GM18526 (cell line): ENCODE measurements around the gene AIFM1.

Experiments
- POLR2A ChIP-seq: IDR thresholded peaks from 3 replicates; pipeline ENCODE4 v1.6.1; 2011; ENCODE audit not compliant: insufficient read length; ENCODE audit errors: extremely low read depth

Gene AIFM1

GRCh38 chrX:130090364-130090763 is 75.3 kb downstream of the AIFM1 start:
- TF ChIP-seq POLR2A: no peak

DNA sequence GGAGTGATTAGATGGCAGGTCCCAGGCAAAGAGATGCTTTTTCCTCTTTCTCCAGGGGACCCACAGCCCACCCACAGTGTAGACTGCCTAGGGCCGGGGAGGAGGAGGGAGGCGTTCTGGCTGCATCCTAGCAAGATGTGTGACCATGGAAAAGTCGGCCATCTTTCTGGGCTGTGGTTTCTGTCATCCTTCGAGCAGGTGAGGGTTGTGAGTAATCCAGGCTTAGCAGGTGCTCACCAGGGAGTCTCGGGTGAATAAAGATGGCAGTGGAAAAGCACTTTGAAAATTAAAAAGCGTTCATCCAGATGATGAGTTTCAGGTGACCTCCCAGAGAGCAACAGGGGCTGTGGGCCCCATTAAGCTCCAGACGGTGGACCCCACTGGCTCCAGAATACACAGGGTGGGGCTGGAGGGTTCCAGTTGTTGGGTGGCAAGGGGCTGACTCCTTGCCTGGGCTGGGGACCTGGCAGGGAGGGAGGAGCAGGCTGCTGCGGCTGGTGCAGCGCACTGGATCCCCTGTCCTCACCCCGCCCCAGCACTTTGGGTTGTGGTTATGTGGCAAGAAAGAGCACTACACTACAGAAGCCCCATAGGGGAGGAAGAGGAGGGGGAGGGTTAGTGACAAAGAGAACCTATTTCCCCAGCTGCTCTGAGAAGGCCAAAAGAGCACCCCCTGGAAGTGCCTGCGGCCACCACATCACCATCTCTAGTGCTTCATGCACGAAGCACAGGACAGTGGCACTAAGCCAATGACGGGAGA is 79.0 kb downstream of the AIFM1 start:
- TF ChIP-seq POLR2A: peak; percentile 45

DNA sequence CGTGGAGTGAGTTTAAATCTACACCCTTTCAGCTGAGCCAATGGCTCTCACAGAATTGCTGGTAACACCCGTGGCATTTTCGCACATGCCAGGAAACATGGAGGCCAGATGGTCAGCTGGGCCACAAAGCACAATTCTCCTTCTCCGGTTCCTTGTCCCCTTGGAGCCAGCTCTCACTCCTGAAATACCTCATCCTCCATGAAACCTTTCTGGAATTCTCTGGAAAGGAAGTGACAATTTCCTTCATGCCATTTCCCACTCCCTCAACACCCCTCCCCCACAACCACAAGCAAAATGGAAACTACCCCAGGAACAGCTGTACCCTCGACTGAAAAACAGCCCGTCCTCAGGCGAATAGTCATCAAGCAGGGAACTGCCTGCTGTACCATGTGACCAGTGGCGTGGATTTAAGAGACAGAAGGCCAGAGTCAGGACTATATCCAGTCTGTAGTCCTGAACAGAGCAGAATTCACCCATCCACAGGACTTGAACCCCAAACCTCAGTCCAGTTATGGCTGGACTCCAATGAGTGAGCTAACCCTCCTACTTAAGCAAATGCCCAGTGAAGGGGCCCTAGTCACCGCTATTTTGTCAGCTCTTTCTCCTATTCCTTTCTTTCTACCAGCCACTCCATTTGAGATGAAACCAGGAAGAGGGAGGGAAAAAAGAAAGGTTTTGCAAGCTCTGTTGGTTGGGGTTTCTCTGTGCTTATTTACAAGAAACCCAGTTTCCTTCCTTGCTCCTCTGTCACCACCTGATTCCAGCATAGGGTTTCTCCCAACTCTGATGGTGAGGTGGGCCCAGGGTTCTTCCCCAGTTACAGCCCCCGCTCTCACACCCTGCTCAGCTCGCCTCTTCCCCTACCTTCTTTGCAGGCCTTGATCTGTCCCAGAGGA is 79.8 kb downstream of the AIFM1 start:
- peak; percentile 37 for TF ChIP-seq POLR2A

GRCh38 chrX:130084631-130085237 is 80.9 kb downstream of the AIFM1 start:
- TF ChIP-seq POLR2A: no peak

DNA sequence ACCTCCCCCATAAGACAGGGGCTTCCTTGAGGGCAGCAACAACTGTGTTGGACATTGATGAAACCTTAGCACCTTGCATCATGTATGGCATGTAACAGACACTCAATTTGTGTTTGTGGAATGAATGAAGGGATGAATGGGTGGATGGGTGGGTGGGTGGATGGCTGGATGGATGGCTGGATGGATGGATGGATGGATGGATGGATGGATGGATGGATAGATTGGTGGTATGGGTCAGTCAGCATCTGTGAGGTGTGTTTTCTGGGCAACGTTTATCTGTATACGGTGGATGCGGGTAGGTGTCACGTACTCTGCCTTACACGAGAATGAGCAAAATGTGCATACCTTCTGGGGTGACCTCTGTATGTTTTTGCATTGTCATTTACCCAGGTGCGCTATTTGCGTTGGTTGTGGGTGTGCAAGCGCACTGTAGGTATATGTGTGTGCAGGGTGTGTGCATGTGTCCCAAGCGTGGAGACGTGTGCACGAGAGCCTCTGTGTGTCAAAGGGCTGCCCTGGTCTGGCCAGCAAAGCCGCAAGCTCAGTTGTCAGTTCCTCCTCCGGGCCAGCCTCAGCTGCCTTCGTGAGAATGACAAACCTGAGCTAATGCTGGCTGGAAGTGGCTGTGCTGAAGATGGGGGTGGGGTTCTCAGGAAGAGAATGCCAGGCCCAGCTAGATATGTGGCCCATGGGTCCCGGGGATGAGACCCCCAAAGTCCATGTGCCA is 81.8 kb downstream of the AIFM1 start:
- no peak for TF ChIP-seq POLR2A

DNA sequence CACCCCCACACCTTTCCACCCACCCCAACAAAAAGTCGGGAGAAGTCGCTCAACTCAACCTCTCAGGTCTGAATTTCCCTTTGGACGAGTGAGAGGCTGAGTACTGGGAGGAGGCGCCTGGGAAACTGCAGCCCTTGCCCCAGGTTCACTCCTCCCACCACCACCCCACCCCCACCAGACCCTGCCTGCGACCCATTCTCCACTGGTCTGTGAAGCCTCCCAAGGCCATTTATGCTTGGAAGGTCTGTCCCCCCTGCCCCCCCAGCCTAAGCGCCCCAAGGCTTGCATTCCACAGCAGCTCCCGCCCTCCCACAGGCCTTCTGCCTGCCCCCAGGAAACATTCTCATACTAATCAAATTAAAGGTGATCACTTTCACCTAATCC is 82.5 kb downstream of the AIFM1 start:
- no peak for TF ChIP-seq POLR2A

DNA sequence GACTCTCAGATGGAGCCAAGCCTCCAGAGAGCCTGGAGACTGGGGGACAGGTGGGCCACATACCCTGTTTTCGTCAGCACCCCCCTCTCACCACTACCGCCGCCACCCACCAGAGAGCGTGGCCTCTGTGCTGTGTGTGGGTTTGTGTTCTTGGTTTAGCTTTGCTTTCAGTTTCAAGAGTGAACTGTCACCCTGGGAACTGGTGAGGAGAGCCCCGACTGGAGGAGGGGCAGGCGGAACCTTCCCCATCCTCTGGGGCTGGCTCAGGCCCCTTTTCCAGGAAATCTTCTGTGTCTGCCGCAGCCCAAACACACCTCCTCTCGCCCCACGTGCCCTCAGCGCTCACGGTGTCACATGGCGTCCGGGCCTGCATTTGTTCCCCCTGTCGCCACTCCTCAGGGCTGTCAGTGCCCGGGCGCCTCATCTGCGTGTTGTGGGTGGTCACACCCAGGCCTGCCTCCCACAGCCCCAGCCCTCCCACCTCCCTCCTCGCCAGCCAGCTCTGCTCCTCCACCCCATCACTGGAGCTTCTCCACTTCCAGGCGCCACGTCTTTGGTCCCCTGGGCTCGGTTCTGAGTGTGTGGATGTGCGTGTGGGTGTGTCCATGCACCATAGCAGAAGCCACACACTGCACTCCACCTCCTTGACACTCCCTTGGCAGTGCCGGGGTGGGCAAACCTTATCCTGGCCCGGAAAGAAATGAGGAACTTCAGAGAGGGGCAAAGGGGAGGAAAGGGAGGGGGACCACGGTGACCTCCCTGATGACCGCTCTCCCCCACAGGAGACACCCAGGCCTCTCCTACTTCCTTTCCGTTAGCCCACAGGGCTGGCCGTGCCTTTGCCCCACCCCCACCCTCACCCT is 83.2 kb downstream of the AIFM1 start:
- TF ChIP-seq POLR2A: no peak

GRCh38 chrX:130081421-130082045 is 84.1 kb downstream of the AIFM1 start:
- no peak for TF ChIP-seq POLR2A

- TF ChIP-seq POLR2A: no peak
Measured at GRCh38 chrX:130080791-130081367, 84.8 kb downstream of the AIFM1 start.

- no peak for TF ChIP-seq POLR2A
Measured at GRCh38 chrX:130079824-130080406, 85.7 kb downstream of the AIFM1 start.
